Measurements from ENCODE around the gene AKNA.

DNA sequence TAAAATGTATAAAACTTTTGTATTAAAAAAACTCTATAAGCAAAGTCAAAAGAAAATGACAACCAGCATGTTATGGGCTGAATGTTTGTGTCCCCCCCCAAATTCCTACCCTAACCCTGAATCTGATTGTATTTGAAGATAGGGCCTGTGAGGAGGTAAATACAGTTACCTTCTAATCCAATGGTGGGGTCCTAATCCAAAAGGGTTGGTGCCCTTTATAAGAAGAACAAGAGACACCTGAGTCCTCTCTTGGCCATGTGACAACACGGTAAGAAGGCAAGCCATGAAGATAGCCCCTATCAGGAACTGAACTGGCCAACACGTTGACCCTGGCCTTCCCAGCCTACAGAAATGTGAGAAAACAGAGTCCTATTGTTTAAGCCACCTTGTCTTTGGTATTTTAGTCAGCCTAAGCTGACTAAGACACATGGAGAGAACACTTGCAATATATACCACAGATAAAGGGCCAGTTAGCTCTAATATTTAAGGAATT lies 49.7 kb upstream of the AKNA start:
- TF ChIP-seq CTCF (IDR thresholded peaks at IDR 0.05) (no peak), EZH2 (IDR thresholded peaks at IDR 0.05; ENCODE audit: borderline replicate concordance, insufficient read depth, low read depth, low read length, poor library complexity, severe bottlenecking) (no peak)
